ENCODE results near the gene EFNB2. TPM values are rescaled to one million over a fixed set of nuclear protein-coding genes. Genes with fewer than 3 reads are reported as not detected.

Gene EFNB2
- polyA plus RNA-seq, 3 donors, result not detected

GRCh38 chr13:106481919-106482318 is 53.5 kb downstream of the EFNB2 start:
- DNase-seq, result no peak
- intact Hi-C loops (cut with micrococcal nuclease), result no loop called here

GRCh38 chr13:106480351-106480910 is 55.0 kb downstream of the EFNB2 start:
- H3K36me3 Mint-ChIP-seq, result no peaks in the 10 kb centered on the region
- H3K9ac ChIP-seq (ENCODE audit: insufficient read depth, low read length, poor library complexity, severe bottlenecking), result no peak overlapping the region
- H3K27ac ChIP-seq (ENCODE audit: low read depth in 1 of 2, low read length in 2 of 2), result no peak overlapping the region
- peaks cover 0 to 5% (median 2%) of the 10 kb centered on the region in 7 donors for H3K9me3 Mint-ChIP-seq
- no peak overlapping the region for H2AFZ ChIP-seq (ENCODE audit: insufficient read depth, low read depth, low read length, poor library complexity, severe bottlenecking)
- H3K27me3 ChIP-seq (ENCODE audit: control insufficient read depth in 2 of 2, insufficient read depth in 2 of 2, low read length in 2 of 2), result peaks cover 4 to 10% of the 10 kb centered on the region in 2 donors
- H3K27ac Mint-ChIP-seq, result no peak overlapping the region
- no CpG with 5 or more reads among the region's 5 CpGs for WGBS (ENCODE audit: insufficient coverage)
- intact Hi-C loops (cut with micrococcal nuclease), result no loop called here
- H3K4me1 ChIP-seq (ENCODE audit: control insufficient read depth in 1 of 2, insufficient read depth in 2 of 2, low read length in 2 of 2), result no peaks in the 10 kb centered on the region
- H3K4me1 Mint-ChIP-seq, result peaks cover 3% of the 10 kb centered on the region
- no peak overlapping the region for H3K4me3 ChIP-seq (replicated peaks in 1 of 3; ENCODE audit: low read depth in 2 of 3, low read length in 3 of 3)
- TF ChIP-seq CTCF (IDR thresholded peaks at IDR 0.05), result no peak
- no peaks in the 10 kb centered on the region for H3K9me3 ChIP-seq (replicated peaks in 1 of 2; ENCODE audit: control insufficient read depth in 1 of 2, insufficient read depth in 1 of 2, low read length in 2 of 2)
- H4K20me1 ChIP-seq (ENCODE audit: insufficient read depth, low read length), result no peaks in the 10 kb centered on the region
- no peak overlapping the region for H3K4me2 ChIP-seq (replicated peaks; ENCODE audit: extremely low read depth, low read length, poor library complexity, severe bottlenecking)
- no peak overlapping the region for H3K4me3 Mint-ChIP-seq
- no peaks in the 10 kb centered on the region for H3K79me2 ChIP-seq (ENCODE audit: insufficient read depth, low read length)
- no peaks in the 10 kb centered on the region for H3K36me3 ChIP-seq (replicated peaks in 1 of 2; ENCODE audit: control insufficient read depth in 1 of 2, insufficient read depth in 2 of 2, low read length in 2 of 2)
- H3K27me3 Mint-ChIP-seq (ENCODE audit: low read depth in 3 of 3), result peaks cover 6 to 20% (median 9%) of the 10 kb centered on the region in 3 donors
- no peak for DNase-seq

More at GRCh38 chr13:106481919-106482318, 53.5 kb downstream of the EFNB2 start:
- Mint-ChIP-seq H3K9me3 (peaks cover 0 to 5% (median 2%) of the 10 kb centered on the region in 7 donors), H3K4me3 (no peak overlapping the region), H3K27me3 (ENCODE audit: low read depth in 3 of 3) (peaks cover 12 to 26% (median 15%) of the 10 kb centered on the region in 3 donors), H3K36me3 (no peaks in the 10 kb centered on the region), H3K4me1 (peaks cover 3% of the 10 kb centered on the region), H3K27ac (no peak overlapping the region)
- TF ChIP-seq CTCF (IDR thresholded peaks at IDR 0.05), result no peak
- H3K4me2 ChIP-seq (replicated peaks; ENCODE audit: extremely low read depth, low read length, poor library complexity, severe bottlenecking), result no peak overlapping the region
- no peak overlapping the region for H3K4me3 ChIP-seq (replicated peaks in 1 of 3; ENCODE audit: low read depth in 2 of 3, low read length in 3 of 3)
- no peak overlapping the region for H3K27ac ChIP-seq (ENCODE audit: low read depth in 1 of 2, low read length in 2 of 2)
- no peaks in the 10 kb centered on the region for H3K9me3 ChIP-seq (replicated peaks in 1 of 2; ENCODE audit: control insufficient read depth in 1 of 2, insufficient read depth in 1 of 2, low read length in 2 of 2)
- 92% methylated on average over 4 of the region's 4 CpGs for WGBS (ENCODE audit: insufficient coverage)
- H2AFZ ChIP-seq (ENCODE audit: insufficient read depth, low read depth, low read length, poor library complexity, severe bottlenecking), result no peak overlapping the region
- H3K36me3 ChIP-seq (replicated peaks in 1 of 2; ENCODE audit: control insufficient read depth in 1 of 2, insufficient read depth in 2 of 2, low read length in 2 of 2), result no peaks in the 10 kb centered on the region
- H3K4me1 ChIP-seq (ENCODE audit: control insufficient read depth in 1 of 2, insufficient read depth in 2 of 2, low read length in 2 of 2), result no peaks in the 10 kb centered on the region
- no peak overlapping the region for H3K9ac ChIP-seq (ENCODE audit: insufficient read depth, low read length, poor library complexity, severe bottlenecking)
- no peaks in the 10 kb centered on the region for H4K20me1 ChIP-seq (ENCODE audit: insufficient read depth, low read length)
- peaks cover 8 to 13% of the 10 kb centered on the region in 2 donors for H3K27me3 ChIP-seq (ENCODE audit: control insufficient read depth in 2 of 2, insufficient read depth in 2 of 2, low read length in 2 of 2)
- no peaks in the 10 kb centered on the region for H3K79me2 ChIP-seq (ENCODE audit: insufficient read depth, low read length)

Measured in CD14-positive monocyte (primary cell).